HG02852 (cell line): Measurements from ENCODE around the gene CES5A.
"Not testable (repeated sequence)": the region's sequence is repeated elsewhere in the genome, so short reads cannot be mapped to it uniquely, and the experiment has no call there.

Experiments
- ATAC-seq: cut with Tn5 transposase; IDR thresholded peaks from one replicate; pipeline ENCODE4 v1.9.1; 2021; ENCODE audit warnings: mild to moderate bottlenecking, moderate library complexity; ENCODE audit not compliant: unreplicated experiment

Gene CES5A

GRCh38 chr16:55803681-55804080, 71.5 kb downstream of the CES5A start:
- not testable (repeated sequence) for ATAC-seq
